NCI-H1048 (cell line): ENCODE data around the gene SLC39A11.
"Not testable (repeated sequence)": the region's sequence is repeated elsewhere in the genome, so short reads cannot be mapped to it uniquely, and the experiment has no call there.

Experiments
- DNase-seq: peaks from one replicate; lab custom pipeline; 2025; lab: John Stamatoyannopoulos, UW

The SLC39A11 gene

DNA sequence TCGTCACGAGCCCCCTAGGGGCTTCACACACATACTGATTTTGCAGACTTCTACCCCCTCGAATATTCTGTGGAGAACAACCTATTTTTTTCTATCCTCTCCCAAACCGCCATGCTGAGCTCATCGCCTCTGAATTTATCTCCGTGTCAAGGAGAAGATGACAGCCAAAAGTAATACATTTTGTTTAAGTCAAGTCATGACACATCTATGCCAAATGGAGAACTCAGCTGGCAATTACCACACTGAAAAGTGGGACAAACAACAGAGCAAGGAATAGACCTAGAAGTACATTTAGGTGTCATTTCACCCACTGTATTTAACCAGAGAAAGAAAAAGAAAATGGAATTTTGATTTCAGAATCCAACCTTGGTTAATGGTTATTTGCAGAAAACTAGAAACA, 260.2 kb downstream of the SLC39A11 start:
- no peak for DNase-seq

DNA sequence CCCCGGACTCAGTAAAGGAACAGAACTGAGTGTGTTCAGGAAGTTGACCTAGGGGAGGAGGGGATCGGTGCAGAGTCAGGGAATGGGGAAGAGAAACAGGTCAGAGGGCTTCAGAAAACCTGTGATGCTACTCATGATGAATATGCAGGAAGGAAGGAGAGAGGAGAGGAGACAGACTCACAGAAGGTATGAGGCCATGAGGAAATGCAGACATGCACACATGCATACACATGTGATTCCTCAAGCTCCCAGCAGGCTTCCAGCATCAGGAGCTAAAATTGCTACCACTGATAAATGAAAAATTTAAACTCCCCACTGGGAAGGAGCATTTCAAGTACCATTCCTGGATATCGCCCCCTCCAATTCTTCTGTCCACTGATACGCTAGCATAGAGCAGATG, 262.6 kb downstream of the SLC39A11 start:
- no peak for DNase-seq

DNA sequence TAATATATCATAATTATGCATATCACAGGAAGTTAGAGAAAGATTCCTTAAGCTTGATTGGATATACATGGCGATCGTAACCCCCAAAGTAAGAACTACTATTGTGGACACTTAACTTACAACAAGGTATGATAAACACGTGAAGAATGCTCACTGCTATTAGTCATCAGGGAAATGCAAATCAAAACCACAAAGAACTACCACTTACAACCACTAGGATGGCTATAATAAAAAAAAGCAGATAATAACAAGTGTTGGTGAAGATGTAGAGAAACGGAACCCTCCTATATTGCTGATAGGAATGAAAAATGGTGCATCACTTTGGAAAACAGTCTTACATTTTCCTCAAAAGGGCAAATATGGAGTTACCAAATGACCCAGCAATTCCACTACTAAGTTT, 265.9 kb downstream of the SLC39A11 start:
- DNase-seq, result no peak

DNA sequence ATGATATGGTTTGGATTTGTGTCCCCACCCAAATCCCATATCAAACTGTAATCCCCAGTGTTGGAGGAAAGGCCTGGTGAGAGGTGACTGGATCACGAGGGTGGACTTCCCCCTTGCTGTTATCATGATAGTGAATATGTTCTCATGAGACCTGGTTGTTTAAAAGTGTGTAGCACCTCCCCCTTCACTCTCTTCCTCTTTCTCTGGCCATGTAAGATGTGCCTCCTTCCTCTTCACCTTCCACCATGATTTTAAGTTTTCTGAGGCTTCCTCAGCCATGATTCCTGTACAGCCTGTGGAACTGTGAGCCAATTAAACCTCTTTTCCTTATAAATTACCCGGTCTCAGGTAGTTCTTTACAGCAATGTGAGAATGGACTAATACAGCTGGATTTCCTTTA, 266.4 kb downstream of the SLC39A11 start:
- DNase-seq, result not testable (repeated sequence)

DNA sequence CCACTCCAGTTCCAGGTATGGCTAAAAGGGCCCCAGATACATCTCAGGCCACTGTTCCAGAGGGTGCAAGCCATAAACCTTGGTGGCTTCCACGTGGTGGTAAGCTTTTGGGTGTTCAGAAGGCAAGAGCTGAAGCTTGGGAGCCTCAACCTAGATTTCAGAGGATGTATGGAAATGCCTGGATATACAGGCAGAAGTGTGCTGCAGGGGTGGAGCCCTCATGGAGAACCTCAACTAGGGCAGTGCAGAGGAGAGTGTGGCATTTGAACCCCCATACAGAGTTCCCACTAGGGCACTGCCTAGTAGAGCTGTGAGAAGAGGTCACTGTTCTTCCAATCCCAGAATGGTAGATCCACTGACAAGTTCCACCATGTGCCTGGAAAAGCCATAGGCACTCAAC, 267.3 kb downstream of the SLC39A11 start:
- DNase-seq, result no peak

DNA sequence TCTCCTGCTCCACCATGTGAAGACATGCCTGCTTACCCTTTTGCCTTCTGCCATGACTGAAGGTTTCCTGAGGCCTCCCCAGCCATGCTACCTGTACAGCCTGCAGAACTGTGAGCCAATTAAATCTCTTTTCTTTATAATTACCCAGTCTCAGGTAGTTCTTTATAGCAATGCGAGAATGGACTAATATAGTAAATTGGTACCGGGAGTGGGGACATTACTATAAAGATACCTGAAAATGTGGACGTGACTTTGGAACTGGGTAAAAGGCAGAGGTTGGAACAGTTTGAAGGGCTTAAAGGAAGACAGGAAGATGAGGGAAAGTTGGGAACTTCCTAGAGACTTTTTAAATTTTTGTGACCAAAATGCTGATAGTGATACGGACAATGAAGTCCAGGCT, 268.2 kb downstream of the SLC39A11 start:
- not testable (repeated sequence) for DNase-seq

DNA sequence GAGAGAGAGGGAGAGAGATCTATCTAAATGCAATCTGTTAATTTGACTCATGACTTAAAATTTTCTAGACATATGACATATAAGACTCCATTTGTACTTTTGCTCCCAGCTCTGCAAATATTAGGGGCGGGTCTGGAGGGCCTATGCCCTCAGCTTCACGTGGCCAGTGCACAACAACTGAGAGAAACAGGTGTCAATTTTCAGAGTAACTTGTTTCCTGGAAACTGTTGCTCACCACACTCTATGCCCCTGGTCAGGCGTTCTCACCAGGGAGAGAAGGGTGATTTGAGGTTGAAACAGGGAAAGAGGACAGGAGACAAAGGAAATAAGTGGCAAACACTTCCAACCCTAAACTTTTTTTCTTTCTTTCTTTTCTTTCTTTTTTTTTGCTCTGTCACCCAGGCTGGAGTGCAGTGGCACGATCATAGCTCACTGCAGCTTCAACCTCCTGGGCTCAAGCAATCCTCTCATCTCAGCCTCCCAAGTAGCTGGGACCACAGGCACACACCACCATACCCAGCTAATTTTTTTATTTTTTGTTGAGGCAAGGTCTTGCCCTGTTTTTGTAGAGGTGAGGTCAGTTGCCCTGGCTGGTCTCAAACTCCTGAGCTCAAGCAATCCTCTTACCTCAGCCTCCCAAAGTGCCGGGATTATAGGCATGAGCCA, 270.0 kb downstream of the SLC39A11 start:
- DNase-seq, result no peak

DNA sequence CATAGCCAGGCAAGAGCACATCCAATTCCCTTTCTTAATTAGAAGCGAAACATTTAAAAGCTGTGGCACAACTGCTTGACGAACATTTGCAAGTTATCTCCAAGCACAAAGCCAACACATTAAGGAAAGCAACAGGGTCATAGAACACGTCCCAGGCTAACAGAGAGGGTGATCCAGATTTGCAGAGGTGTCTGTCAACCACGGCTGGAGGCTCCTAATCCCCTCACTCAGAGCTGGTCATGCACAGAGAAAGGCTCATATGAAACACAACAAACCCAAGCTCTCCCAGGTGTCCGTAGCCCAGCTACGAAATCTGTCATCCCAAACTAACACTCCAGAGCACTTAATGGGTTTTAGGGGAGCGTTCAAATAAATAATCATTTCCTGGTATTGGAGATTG, 276.1 kb downstream of the SLC39A11 start:
- DNase-seq, result no peak

DNA sequence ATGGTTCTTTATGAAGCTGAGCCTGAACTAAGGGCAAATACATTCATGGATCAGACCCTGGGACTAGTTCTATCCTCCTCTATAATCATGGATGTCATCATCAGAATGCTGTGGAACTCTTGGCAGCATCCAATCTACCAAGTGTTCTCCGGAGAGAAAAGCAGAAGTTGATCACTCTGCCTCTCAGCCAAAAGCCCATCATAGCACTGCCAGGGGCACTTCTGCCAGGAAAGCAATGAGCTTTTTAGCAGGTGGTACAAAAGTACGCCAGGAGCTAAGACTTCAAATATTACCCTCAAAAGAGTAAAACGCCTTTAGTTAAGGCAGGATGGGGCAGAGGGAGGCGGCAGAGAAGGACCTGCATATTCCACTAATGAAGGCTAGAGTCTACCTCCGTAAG, 279.0 kb downstream of the SLC39A11 start:
- DNase-seq, result no peak

DNA sequence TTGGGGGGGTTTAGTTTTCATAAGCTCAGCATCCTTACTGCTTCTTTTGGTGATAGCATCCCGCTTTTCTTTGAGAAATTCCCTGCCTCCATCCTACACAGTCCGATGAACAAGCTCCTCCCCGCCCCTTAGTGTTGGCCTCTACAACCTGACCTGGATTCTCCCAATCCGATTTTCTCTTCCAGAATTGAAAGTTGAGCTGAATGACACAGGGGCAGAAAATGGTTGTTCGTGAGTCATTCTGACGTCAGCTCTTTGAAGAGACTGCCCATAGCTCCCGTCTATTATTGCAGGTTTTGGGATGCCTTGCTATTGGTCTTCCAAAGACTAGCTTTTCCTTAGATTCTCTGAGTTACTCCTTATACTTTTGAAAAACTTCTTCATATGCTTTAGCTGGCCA, 279.7 kb downstream of the SLC39A11 start:
- no peak for DNase-seq

DNA sequence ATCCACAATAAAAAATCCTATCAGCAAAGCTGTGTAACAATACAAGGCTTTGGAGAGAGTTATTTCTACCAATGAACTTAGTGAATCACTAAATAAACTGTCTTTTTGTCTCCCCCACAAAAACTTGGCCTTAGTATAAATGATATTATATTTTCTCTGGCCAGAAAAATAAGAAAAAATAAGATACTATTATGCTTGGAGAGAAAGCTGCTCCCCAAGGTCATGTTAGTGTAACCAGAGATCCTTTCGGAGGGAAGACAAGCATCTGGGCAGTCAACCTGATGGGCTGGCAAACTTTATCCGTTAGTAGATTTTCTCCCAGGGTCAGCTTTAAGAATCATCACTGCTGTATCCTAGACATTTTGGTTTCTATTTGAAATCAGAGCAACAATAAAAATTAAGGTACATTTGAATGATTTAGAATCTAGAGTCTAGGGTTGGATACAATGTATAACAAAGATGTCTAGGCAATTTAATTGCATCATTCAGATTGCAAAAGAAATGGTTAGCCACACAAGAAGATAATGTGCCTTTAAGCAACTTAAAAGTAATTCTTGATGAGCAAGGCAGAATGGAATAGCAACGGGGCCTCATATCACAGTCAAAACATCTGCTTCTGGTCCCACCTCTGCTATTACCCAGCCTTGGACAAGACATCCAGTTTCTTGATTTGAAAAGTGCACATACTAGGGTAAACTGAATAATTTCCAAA, 280.4 kb downstream of the SLC39A11 start:
- no peak for DNase-seq

DNA sequence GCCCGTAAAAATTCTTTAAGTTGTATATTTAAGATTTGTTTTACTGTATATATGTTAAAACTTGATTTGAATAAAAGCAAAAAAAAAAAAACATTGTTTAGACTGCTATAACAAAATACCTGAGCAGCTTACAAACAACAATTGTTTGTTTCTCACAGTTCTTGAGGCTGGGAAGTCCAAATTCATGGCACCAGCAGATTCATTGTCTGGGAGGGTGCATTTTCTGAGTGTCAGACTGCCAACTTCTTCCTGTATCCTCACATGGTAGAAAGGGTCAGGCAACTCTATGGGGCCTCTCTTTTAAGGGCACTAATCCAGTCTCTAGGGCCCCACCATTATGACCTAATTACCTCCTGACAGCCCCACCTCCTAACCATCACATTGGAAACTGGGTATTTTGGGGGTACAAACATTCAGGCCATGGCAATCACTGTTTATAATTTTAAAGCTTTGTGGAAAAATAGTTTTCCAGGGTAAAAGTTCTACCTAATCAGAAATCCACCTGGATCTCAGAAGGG, 281.4 kb downstream of the SLC39A11 start:
- DNase-seq, result no peak

DNA sequence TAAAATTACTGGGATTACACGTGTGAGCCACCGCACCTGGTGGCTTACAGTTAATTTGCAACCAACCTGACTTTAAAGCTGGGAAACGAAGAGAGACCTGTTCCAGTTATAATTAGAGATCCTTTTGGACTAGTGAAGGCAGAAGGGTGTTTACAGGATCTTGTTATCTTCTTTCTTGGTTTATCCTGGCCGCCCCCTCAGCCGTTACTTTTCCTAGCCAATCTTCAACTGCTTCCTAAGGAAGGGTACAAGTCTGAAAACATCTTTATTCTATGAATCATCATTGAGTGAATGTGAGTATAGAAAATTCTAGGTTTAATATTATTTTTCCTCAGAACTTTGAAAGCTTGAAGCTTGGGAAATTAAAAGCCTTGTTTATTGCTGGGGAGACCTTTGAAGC, 286.5 kb downstream of the SLC39A11 start:
- DNase-seq, result no peak

DNA sequence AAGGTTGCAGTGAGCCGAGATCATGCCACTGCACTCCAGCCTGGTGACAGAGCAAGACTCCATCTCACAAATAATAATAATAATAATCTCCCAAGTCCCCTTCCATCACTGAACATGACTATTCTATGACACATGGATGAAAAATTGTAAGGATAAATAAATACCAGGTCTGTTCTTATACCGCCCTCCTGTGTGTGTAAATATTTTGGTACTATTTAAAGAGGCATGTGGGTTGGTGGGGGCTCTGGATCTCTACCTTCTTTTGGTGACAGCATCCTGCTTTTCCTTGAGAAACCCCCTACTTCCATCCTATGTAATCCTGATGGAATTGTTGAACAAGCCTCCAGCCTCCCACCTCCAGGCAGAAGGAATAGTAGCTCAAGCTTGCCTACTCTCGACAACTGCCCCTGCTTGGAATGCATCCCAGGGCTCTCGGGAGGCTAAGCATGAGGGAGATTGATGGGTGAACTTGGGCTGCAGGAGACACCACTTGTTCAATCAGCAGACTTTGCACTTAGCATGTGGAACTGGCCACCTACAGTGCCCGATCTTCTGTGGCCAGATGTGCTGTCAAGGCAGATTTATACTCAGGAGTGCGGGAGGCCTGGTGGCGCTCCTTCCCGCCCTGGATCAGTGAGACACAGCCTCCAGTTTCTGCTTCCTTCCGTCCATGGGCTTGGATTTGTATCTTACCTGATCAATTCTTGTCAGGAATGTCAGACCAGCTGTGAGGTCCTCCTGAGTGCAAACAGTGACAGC, 287.4 kb downstream of the SLC39A11 start:
- DNase-seq, result no peak

DNA sequence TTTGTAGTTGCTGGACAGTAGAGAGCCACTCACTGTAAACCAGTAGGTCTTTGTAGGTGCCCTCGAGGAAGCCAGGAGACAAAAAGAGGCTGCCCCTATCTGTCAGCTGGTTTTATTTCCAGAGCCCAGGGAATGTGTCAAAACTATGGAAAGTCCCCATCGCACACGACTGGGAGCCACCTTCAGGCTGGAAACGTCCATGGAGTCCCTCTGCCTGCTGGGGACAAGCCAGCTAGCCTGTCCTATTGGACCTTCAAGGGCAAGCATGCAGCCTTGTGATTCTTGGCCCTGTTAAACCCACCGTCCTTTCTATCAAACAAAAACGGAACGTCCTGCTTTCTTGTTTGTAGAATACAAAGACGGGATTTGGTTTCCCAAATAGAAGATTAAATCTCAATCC, 289.8 kb downstream of the SLC39A11 start:
- no peak for DNase-seq

DNA sequence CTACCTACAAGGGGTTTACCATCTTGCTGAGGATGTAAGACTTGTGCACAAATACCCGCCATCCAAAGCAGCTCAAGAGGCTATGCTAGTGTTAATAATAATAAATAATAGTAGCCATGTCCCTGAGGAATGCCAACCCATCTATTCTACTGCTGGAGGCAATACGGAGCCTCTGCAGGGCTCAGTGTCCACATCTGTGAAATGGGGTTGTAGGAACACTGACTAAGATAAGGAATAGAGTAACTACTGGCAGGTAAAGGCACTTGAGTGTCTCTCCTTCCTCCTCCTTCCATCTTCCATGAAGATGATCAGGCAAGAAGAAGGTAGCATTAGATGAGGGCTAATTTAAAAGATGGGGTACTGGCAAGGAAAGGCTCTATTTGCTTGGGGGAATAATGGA, 295.3 kb downstream of the SLC39A11 start:
- no peak for DNase-seq

DNA sequence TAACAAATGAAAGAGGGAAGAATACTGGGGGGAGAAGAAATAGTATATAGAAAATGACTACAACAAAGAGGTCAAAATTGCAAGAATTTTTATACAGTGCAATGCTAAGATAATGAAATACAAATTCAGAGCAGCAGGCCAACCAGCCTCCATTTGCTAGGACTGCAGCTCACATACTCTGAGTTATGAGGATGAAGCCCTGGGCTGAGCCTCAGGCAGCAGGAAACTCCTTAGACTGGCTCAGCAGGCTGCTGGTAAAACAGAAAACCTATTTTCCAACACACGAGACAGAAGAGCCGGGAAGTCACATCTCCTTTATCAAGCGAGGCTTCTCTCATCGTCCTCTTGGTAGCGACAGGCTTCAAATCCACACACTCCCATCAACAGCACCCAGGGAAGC, 296.5 kb downstream of the SLC39A11 start:
- no peak for DNase-seq

DNA sequence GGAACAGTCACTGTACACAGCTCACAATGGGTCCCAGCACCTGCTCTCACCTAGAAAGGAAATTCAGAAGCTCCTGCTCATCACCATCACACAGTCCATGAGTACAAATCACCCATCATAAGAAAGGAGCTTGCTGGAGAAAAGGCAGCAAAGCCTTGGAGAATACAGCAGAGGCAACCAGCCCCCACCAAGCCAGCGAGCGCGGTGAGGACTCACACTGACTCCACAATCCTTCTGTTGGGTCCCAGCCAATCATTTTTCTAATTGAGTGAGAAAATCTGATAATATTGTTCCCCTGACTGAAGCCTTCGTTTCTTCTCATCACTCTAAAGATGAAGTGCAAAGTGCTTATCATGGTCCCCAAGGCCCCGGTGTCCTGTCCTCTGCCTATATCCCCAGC, 298.3 kb downstream of the SLC39A11 start:
- DNase-seq, result no peak

DNA sequence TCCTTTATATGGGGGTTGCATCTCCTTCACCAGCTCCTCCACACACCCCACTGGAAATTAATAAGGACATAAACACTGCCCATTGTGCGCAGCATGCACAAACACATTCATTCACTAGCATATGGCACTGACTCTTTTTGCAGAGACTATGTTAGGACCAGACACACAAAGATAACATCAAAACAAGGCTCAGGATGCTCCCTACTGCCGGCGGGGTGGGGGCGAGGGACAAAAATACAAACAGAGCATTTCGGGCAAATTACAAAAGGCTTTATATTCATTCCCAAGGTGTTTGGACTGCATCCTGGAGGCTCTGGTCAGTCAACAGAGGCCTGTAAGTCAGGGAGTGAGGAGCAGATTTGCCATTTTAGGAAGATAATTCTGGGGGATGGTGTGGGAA, 299.7 kb downstream of the SLC39A11 start:
- no peak for DNase-seq

DNA sequence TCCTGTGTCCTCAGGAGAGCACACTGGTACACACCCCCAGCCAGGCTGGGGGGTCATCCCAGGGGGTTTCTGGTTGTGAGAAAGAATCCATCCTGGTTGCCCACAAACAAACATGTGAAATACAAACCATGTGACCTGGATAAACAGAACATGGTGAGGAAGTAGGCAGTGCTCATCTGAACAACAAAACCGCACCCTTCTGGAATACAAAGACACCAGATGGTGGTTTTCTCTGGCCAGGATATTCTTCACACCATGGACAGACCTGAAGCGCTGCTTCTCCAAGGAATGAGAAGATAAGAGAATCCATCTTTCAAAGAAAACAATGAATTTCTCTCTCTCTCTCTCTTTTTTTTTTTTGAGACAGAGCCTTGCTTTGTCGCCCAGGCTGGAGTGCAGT, 302.3 kb downstream of the SLC39A11 start:
- no peak for DNase-seq

DNA sequence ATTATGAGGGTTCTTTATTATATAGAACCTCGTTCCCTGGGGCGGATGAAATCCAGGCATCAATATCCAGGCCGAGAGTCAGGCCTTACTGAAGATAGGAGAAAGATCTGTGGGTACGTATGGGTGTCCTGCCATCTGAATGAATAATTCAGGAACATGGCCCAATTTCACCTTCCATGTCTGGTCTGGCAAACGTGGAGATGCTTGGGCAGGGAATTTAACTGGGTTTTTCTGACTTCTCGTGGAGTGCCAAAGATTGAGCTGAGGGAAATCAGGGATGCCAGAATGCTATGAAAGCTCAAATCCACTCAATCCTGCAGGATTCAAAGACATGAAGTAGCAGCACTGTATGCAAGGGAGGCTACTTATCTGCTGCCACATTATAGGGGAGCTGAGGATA, 302.8 kb downstream of the SLC39A11 start:
- DNase-seq, result no peak

DNA sequence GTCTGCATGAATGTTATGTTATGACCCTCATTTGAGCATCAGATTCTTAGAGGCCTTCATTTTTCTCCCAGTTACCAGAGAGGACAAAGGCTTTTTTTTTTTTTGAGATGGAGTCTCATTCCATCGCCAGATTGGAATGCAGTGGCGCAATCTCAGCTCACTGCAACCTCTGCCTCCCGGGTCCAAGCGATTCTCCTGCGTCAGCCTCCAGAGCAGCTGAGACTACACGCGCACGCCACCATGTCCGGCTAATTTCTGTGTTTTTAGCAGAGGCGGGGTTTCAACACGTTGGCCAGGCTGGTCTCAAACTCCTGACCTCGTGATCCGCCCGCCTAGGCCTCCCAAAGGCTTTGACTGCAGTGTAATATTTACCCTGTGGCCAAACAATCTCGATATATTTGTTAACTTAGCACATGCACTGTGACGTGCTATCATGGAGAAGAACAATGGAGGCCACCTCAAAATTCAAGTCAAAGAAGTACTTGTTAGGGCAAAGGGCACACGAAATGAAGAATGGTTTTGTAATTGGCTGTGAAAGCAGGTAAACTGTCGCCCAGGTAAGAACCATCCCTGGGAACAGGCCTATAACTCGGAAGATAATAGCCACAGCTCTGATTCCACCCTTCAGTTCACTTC, 303.4 kb downstream of the SLC39A11 start:
- DNase-seq, result no peak

DNA sequence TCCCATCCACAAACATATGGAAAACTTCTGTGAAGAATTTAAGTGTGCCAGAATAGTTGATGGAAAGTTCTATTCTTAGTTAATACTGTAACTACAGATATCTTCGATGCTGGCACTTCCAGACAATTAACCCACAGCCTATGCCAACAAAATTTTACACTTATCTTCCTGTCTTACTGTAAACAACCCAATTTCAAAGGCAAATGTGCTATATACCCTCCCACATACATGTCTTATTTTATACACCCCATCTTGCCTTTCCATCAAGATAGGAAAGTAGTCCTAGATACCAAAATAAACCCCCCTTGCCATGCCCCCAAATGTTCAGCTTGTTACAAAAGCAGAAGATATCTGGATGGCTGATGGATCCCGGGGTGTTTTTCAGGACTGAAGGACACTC, 306.3 kb downstream of the SLC39A11 start:
- no peak for DNase-seq
